Breast epithelium (tissue), 3 donors: ENCODE data around the gene THADA.

ENCODE experiments used
- CTCF ChIP-seq, 3 donors: fragments of 450-650 bp; IDR thresholded peaks; one replicate each; pipeline ENCODE4 v1.5.1; 2016 to 2017; ENCODE audit warnings: antibody characterized with exemption in 3 of 3, mild to moderate bottlenecking in 3 of 3, moderate library complexity in 3 of 3
- POLR2A ChIP-seq: fragments of 450-650 bp; IDR thresholded peaks from one replicate; pipeline ENCODE4 v1.6.1; 2016; ENCODE audit warnings: antibody characterized with exemption, mild to moderate bottlenecking, moderate library complexity
- POLR2AphosphoS5 ChIP-seq, 3 donors: sonication (generic); formaldehyde crosslinking; IDR thresholded peaks; one replicate each; pipeline ENCODE4 v1.6.1; 2017; ENCODE audit warnings: antibody characterized with exemption in 3 of 3

- TF ChIP-seq CTCF (IDR thresholded peaks at IDR 0.05) (no peak), POLR2A (no peak), POLR2AphosphoS5 (IDR thresholded peaks at IDR 0.05) (no peak)
These were observed 297.3 kb downstream of the THADA start for GRCh38 chr2:43298500-43298899.
